WTC11 (cell line): Measurements from ENCODE around the gene PTPN9. TPM values are rescaled to one million over a fixed set of nuclear protein-coding genes. Genes with fewer than 3 reads are reported as not detected.
A peak's percentile ranks its signal among the peaks of the same experiment; 100 is the strongest.

Experiments
- ATAC-seq: fragments of 200-7000 bp; cut with Tn5 transposase; 2 replicates; pipeline ENCODE4 v1.10.0; 2021; ENCODE audit warnings: mild to moderate bottlenecking, moderate library complexity
- CTCF ChIA-PET: fragments of 300-600 bp; sonication (Branson Sonifier 250); formaldehyde crosslinking; loops from one replicate; lab custom pipeline; 2021; ENCODE audit warnings: antibody characterized with exemption; lab: Charles Lee
- POLR2A ChIA-PET: fragments of 350-600 bp; sonication (Branson Sonifier 250); formaldehyde crosslinking; loops from one replicate; lab custom pipeline; 2021; ENCODE audit warnings: antibody characterized with exemption; lab: Charles Lee
- DNase-seq: peaks from one replicate; pipeline ENCODE4 v3.0.0; 2021; ENCODE audit warnings: low spot score
- H3K27ac Mint-ChIP-seq: 2 replicates; pipeline ENCODE4 v1.8.0; 2021; ENCODE audit warnings: mixed read lengths
- H3K27me3 Mint-ChIP-seq: 2 replicates; pipeline ENCODE4 v1.8.0; 2021; ENCODE audit warnings: low read depth, mild to moderate bottlenecking, moderate library complexity, mixed read lengths
- H3K36me3 Mint-ChIP-seq: 2 replicates; pipeline ENCODE4 v1.8.0; 2021; ENCODE audit warnings: mixed read lengths
- H3K4me1 Mint-ChIP-seq: 2 replicates; pipeline ENCODE4 v1.8.0; 2022; ENCODE audit warnings: mixed read lengths
- H3K4me3 Mint-ChIP-seq: 2 replicates; pipeline ENCODE4 v1.8.0; 2021; ENCODE audit warnings: mild to moderate bottlenecking, moderate library complexity, mixed read lengths
- H3K9me3 Mint-ChIP-seq: 2 replicates; pipeline ENCODE4 v1.8.0; 2021; ENCODE audit warnings: mixed read lengths
- ATF6 ChIP-seq: sonication (generic); formaldehyde crosslinking; IDR thresholded peaks from 2 replicates; pipeline ENCODE4 v1.8.1; 2023; ENCODE audit warnings: mild to moderate bottlenecking, missing genetic modification reagents
- CBFB ChIP-seq: sonication (generic); formaldehyde crosslinking; IDR thresholded peaks from 2 replicates; pipeline ENCODE4 v1.8.1; 2022; ENCODE audit warnings: mild to moderate bottlenecking, low read depth, missing genetic modification reagents
- CREB1 ChIP-seq: sonication (generic); formaldehyde crosslinking; IDR thresholded peaks from 2 replicates; pipeline ENCODE4 v1.8.0; 2023; ENCODE audit warnings: mild to moderate bottlenecking, missing genetic modification reagents
- CREM ChIP-seq: sonication (generic); formaldehyde crosslinking; IDR thresholded peaks from 2 replicates; pipeline ENCODE4 v1.8.1; 2022; ENCODE audit warnings: mild to moderate bottlenecking, missing genetic modification reagents, moderate library complexity
- CTCF ChIP-seq: fragments of 200-600 bp; IDR thresholded peaks from 2 replicates; pipeline ENCODE4 v1.8.0; 2022; ENCODE audit warnings: antibody characterized with exemption
- E2F4 ChIP-seq: sonication (generic); formaldehyde crosslinking; IDR thresholded peaks from 2 replicates; pipeline ENCODE4 v1.8.1; 2022; ENCODE audit warnings: low read depth, mild to moderate bottlenecking, moderate library complexity, missing genetic modification reagents, borderline replicate concordance
- EMX1 ChIP-seq: fragments of 250-450 bp; sonication (Bioruptor Pico); IDR thresholded peaks from 2 replicates; pipeline ENCODE4 v1.8.0; 2021; ENCODE audit warnings: mild to moderate bottlenecking
- HMGXB4 ChIP-seq: sonication (generic); formaldehyde crosslinking; IDR thresholded peaks from 2 replicates; pipeline ENCODE4 v1.8.1; 2023; ENCODE audit warnings: mild to moderate bottlenecking, moderate library complexity, missing genetic modification reagents
- MAX ChIP-seq: sonication (generic); formaldehyde crosslinking; IDR thresholded peaks from 2 replicates; pipeline ENCODE4 v1.8.0; 2022; ENCODE audit warnings: mild to moderate bottlenecking, missing genetic modification reagents
- MLX ChIP-seq: sonication (generic); formaldehyde crosslinking; IDR thresholded peaks from 2 replicates; pipeline ENCODE4 v1.8.1; 2023; ENCODE audit warnings: mild to moderate bottlenecking, missing genetic modification reagents, moderate library complexity
- NR2C2 ChIP-seq: sonication (generic); formaldehyde crosslinking; IDR thresholded peaks from 2 replicates; pipeline ENCODE4 v1.8.0; 2022; ENCODE audit warnings: mild to moderate bottlenecking, missing genetic modification reagents
- RORB ChIP-seq: fragments of 250-450 bp; sonication (Bioruptor Pico); IDR thresholded peaks from 2 replicates; pipeline ENCODE4 v1.9.0; 2021; ENCODE audit warnings: mild to moderate bottlenecking
- SP1 ChIP-seq: sonication (generic); formaldehyde crosslinking; conservative IDR thresholded peaks from 2 replicates; pipeline ENCODE4 v1.8.1; 2022; ENCODE audit warnings: missing genetic modification reagents
- USF2 ChIP-seq: sonication (generic); formaldehyde crosslinking; IDR thresholded peaks from 2 replicates; pipeline ENCODE4 v1.8.1; 2023; ENCODE audit warnings: mild to moderate bottlenecking, missing genetic modification reagents, moderate library complexity
- ZMAT4 ChIP-seq: fragments of 250-450 bp; sonication (Bioruptor Pico); IDR thresholded peaks from 2 replicates; pipeline ENCODE4 v1.9.0; 2021; ENCODE audit warnings: mild to moderate bottlenecking
- ZNF232 ChIP-seq: sonication (generic); formaldehyde crosslinking; IDR thresholded peaks from 2 replicates; pipeline ENCODE4 v1.8.0; 2022; ENCODE audit warnings: mild to moderate bottlenecking, missing genetic modification reagents
- ZNF396 ChIP-seq: fragments of 250-450 bp; sonication (Bioruptor Pico); IDR thresholded peaks from 2 replicates; pipeline ENCODE4 v1.8.0; 2021; ENCODE audit warnings: mild to moderate bottlenecking, moderate library complexity, borderline replicate concordance
- ZNF512 ChIP-seq: sonication (generic); formaldehyde crosslinking; IDR thresholded peaks from 2 replicates; pipeline ENCODE4 v1.8.1; 2022; ENCODE audit warnings: missing genetic modification reagents, borderline replicate concordance
- ZNF671 ChIP-seq: fragments of 250-450 bp; sonication (Bioruptor Pico); IDR thresholded peaks from 2 replicates; pipeline ENCODE4 v1.8.0; 2021; ENCODE audit warnings: mild to moderate bottlenecking
- total RNA-seq: library from RNA; stranded (reverse); gene quantifications from 3 replicates; pipeline ENCODE4 v1.2.3, GENCODE V29; 2021

The PTPN9 gene
- total RNA-seq, 1 experiment from 2014 or later = 45.5 TPM

GRCh38 chr15:75460646-75461045 lies 118.5 kb downstream of the PTPN9 start:
- peak overlapping the region; percentile 81 for H3K27ac Mint-ChIP-seq
- peaks cover 32% of the 10 kb centered on the region for H3K4me1 Mint-ChIP-seq
- ChIA-PET POLR2A (no interaction called here), CTCF (interaction anchor here (1.0 kb wide), 1 partner anchor 9 kb away, joined by 3 read pairs; the partner anchor contains the start of gene SIN3A)
- ATAC-seq = no peak
- H3K36me3 Mint-ChIP-seq = peaks cover 4% of the 10 kb centered on the region; the same call in 1 of the 2 replicates
- no peak for TF ChIP-seq MLX
- TF ChIP-seq MAX (CRISPR knock-in tag) = no peak
- TF ChIP-seq SP1 (CRISPR knock-in tag) = no peak
- no peak for TF ChIP-seq EMX1 (CRISPR knock-in tag)
- TF ChIP-seq CBFB (CRISPR knock-in tag) = no peak
- TF ChIP-seq CREM (CRISPR knock-in tag) = no peak
- no peak for TF ChIP-seq ZNF671 (CRISPR knock-in tag)
- TF ChIP-seq RORB (CRISPR knock-in tag) = no peak
- TF ChIP-seq CREB1 (CRISPR knock-in tag) = no peak
- no peak for TF ChIP-seq USF2 (CRISPR knock-in tag)
- no peak for TF ChIP-seq HMGXB4
- no peaks in the 10 kb centered on the region for H3K9me3 Mint-ChIP-seq
- DNase-seq = no peak
- H3K4me3 Mint-ChIP-seq = no peak overlapping the region
- no peaks in the 10 kb centered on the region; the same call in 1 of the 2 replicates for H3K27me3 Mint-ChIP-seq

GRCh38 chr15:75459581-75459980 lies 119.5 kb downstream of the PTPN9 start:
- CTCF ChIA-PET = no interaction called here
- H3K9me3 Mint-ChIP-seq = no peaks in the 10 kb centered on the region
- no peak for DNase-seq
- no peak for TF ChIP-seq NR2C2 (CRISPR knock-in tag)
- no peak for TF ChIP-seq ZNF396 (CRISPR knock-in tag)
- no peak for TF ChIP-seq E2F4 (CRISPR knock-in tag)
- TF ChIP-seq CTCF = no peak
- no peak for TF ChIP-seq ZNF232
- H3K27me3 Mint-ChIP-seq = no peaks in the 10 kb centered on the region; the same call in 1 of the 2 replicates
- POLR2A ChIA-PET = interaction anchor here (0.6 kb wide), 1 partner anchor 67 kb away, joined by 3 read pairs; no protein-coding TSS in a partner anchor
- H3K4me1 Mint-ChIP-seq = peaks cover 32% of the 10 kb centered on the region
- H3K36me3 Mint-ChIP-seq = no peaks in the 10 kb centered on the region
- ATAC-seq = no peak
- H3K27ac Mint-ChIP-seq = no peak overlapping the region
- no peak overlapping the region for H3K4me3 Mint-ChIP-seq

GRCh38 chr15:75456710-75457109 lies 122.4 kb downstream of the PTPN9 start:
- ChIA-PET POLR2A (interaction anchor here (0.9 to 1.5 kb wide), 3 partner anchors 76 to 89 kb away, joined by 3 to 7 read pairs (median 3); partner anchors contain the start of gene MAN2C1), CTCF (interaction anchor here (0.6 to 4.1 kb wide), 3 partner anchors 75 to 577 kb away, joined by 4 to 40 read pairs (median 8); partner anchors contain the start of gene MAN2C1)
- ATAC-seq = no peak
- no peak for DNase-seq
- Mint-ChIP-seq H3K27ac (peak overlapping the region; percentile 82), H3K4me1 (peaks cover 21% of the 10 kb centered on the region), H3K36me3 (no peaks in the 10 kb centered on the region), H3K9me3 (no peaks in the 10 kb centered on the region), H3K4me3 (peak overlapping the region; percentile 87), H3K27me3 (no peaks in the 10 kb centered on the region; the same call in 1 of the 2 replicates)
- TF ChIP-seq ZMAT4 (CRISPR knock-in tag) (no peak), HMGXB4 (no peak), CREM (CRISPR knock-in tag) (no peak), ZNF512 (CRISPR knock-in tag) (no peak), ATF6 (CRISPR knock-in tag) (no peak)
